Left lung (tissue), 10 donors: ENCODE measurements around the gene RGS12. TPM values are rescaled to one million over a fixed set of nuclear protein-coding genes. Genes with fewer than 3 reads are reported as not detected.

Source experiments
- ATAC-seq: fragments of 200-7000 bp; cut with Tn5 transposase; one replicate; pipeline ENCODE4 v1.9.1; 2020; ENCODE audit warnings: moderate library complexity
- DNase-seq, 4 donors: peaks; one replicate each; pipeline ENCODE4 v3.0.0-alpha.2; 2013 to 2020
- H3K27ac ChIP-seq, 2 donors: fragments of 200-600 bp; sonication (generic) in 1 of 2; one replicate each; pipeline versions ENCODE4 v1.5.0 to v1.8.0; 2020 to 2021
- H3K27me3 ChIP-seq, 2 donors: fragments of 200-600 bp; sonication (generic) in 1 of 2; one replicate each; pipeline versions ENCODE4 v1.5.0 to v1.8.0; 2020 to 2021
- H3K36me3 ChIP-seq, 2 donors: fragments of 200-600 bp; sonication (generic) in 1 of 2; one replicate each; pipeline versions ENCODE4 v1.5.0 to v1.8.0; 2020 to 2021
- H3K4me1 ChIP-seq, 2 donors: fragments of 200-600 bp; one replicate each; pipeline ENCODE4 v1.8.0; 2021
- H3K4me3 ChIP-seq, 2 donors: fragments of 200-600 bp; sonication (generic) in 1 of 2; one replicate each; pipeline versions ENCODE4 v1.5.0 to v1.8.0; 2020 to 2021; ENCODE audit warnings: mild to moderate bottlenecking in 1 of 2
- H3K9me3 ChIP-seq, 2 donors: fragments of 200-600 bp; sonication (generic) in 1 of 2; one replicate each; pipeline versions ENCODE4 v1.5.0 to v1.8.0; 2020 to 2021
- CTCF ChIP-seq, 2 donors: fragments of 200-600 bp; sonication (generic) in 1 of 2; IDR thresholded peaks; one replicate each; pipeline versions ENCODE4 v1.5.0 to v1.8.0; 2021; ENCODE audit warnings: antibody characterized with exemption in 2 of 2
- intact Hi-C, 2 donors: fragments of 100-400 bp; cut with DNase I; formaldehyde crosslinking; loops; one replicate each; pipeline versions ENCODE4 v1.11.2 to v1.14.2; 2022
- polyA plus RNA-seq, 6 donors: library from polyadenylated mRNA; unstranded; fragments of 120-200 nt; gene quantifications; one replicate each; pipeline ENCODE4 v1.2.1, GENCODE V29; 2013; ENCODE audit not compliant: insufficient read length in 6 of 6
- total RNA-seq, 2 donors: library from RNA; stranded (reverse); fragmentation: NEBNext Ultra II Directional; extraction: Animal tissue kit (Norgen Biotek cat#: 25700); gene quantifications; one replicate each; pipeline ENCODE4 v1.2.1, GENCODE V29; 2021
- donor health status: DM: no; HTN: yes; CAD: no.
- donor health status: DM: no; HTN: no; CAD: no.

Gene RGS12
- total and polyA plus RNA-seq, 8 donors, result 28.2 to 80.7 (median 68.2) TPM

DNA sequence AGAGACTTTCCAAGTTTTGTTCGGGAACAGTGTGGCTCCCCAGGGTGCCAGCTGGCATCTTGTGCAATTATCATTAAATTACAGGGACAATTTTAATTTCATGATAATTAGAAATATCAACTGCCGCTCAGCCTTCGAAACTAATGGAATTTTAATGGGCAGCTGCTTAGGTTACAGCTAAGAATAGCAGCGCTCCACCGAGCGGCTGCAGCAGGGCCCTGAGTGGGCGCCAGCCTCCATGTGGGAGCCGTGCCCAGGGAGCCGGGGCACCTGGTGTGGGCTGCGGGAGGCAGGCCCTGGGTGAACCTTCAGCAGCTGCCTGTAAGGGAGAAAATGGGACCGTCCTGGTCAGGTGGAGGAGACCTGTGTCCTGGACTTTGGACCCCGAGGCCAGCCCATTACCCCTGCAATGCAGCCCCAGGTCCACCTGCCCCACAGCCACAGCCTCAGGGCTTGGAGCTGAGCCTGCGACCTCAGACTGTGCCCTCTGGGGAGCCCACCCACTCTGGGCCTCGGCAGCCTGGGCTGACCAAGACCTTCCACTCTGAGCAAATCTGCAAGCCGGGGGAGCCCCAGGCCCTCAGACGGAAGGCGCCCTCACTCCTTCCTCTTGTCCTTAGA is 22.7 kb upstream of the RGS12 start:
- ATAC-seq, result no peak
- no peaks in the 10 kb centered on the region for H3K4me1 ChIP-seq
- no peak for TF ChIP-seq CTCF (IDR thresholded peaks at IDR 0.05)

GRCh38 chr4:3271131-3271530 is 21.7 kb upstream of the RGS12 start:
- Histone ChIP-seq H3K36me3 (no peaks in the 10 kb centered on the region), H3K4me3 (no peak overlapping the region), H3K9me3 (no peaks in the 10 kb centered on the region), H3K4me1 (no peaks in the 10 kb centered on the region), H3K27me3 (no peaks in the 10 kb centered on the region), H3K27ac (no peak overlapping the region)
- intact Hi-C loops, result no loop called here
- ATAC-seq (no peak), DNase-seq (no peak)
- no peak for TF ChIP-seq CTCF (IDR thresholded peaks at IDR 0.05)

More for the DNA sequence above, 22.7 kb upstream of the RGS12 start:
- DNase-seq, result peak in 1 of 4 donors; percentile 65
- Histone ChIP-seq H3K27me3 (no peaks in the 10 kb centered on the region), H3K27ac (no peak overlapping the region), H3K4me3 (no peak overlapping the region), H3K36me3 (no peaks in the 10 kb centered on the region), H3K9me3 (no peaks in the 10 kb centered on the region)
- intact Hi-C loops, result no loop called here

- Histone ChIP-seq H3K27me3 (no peaks in the 10 kb centered on the region), H3K4me1 (no peaks in the 10 kb centered on the region), H3K27ac (no peak overlapping the region), H3K4me3 (no peak overlapping the region), H3K9me3 (peaks cover 0 to 5% of the 10 kb centered on the region in 2 donors), H3K36me3 (no peaks in the 10 kb centered on the region)
- DNase-seq (no peak), ATAC-seq (no peak)
- no peak for TF ChIP-seq CTCF (IDR thresholded peaks at IDR 0.05)
- intact Hi-C loops, result no loop called here
Observed at GRCh38 chr4:3276986-3277385, 15.8 kb upstream of the RGS12 start.

DNA sequence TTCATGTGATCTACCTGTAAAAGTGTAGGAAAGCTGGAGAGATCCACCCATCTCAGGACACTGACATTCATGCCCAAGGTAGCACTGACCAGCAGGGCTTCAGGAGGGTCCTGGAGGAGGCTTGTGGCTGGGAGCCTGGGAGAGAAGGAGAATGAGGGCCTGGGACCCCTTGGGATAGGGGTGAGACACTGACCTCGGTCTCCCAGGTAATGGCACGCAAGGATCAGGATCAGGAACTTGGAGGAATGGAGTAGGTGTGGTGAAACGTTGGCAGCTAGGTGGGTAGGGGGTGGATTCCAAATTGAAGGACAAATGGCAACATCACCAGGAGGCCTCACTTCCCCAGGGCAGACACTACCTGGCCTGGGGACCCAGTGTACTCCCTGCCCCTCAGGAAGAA is 12.4 kb upstream of the RGS12 start:
- TF ChIP-seq CTCF (IDR thresholded peaks at IDR 0.05), result no peak
- Histone ChIP-seq H3K4me1 (peaks cover 0 to 2% of the 10 kb centered on the region in 2 donors), H3K27me3 (peaks cover 0 to 16% of the 10 kb centered on the region in 2 donors), H3K4me3 (no peak overlapping the region), H3K27ac (no peak overlapping the region), H3K36me3 (no peaks in the 10 kb centered on the region), H3K9me3 (peaks cover 0 to 5% of the 10 kb centered on the region in 2 donors)
- ATAC-seq, result no peak
- intact Hi-C loops, result no loop called here
- DNase-seq, result no peak

GRCh38 chr4:3283483-3283882 is 9.3 kb upstream of the RGS12 start:
- H3K27ac ChIP-seq, result no peak overlapping the region
- peaks cover 0 to 15% of the 10 kb centered on the region in 2 donors for H3K4me1 ChIP-seq
- no peak for DNase-seq
- no peak for ATAC-seq
- intact Hi-C loops, result no loop called here
- no peaks in the 10 kb centered on the region for H3K36me3 ChIP-seq
- no peak overlapping the region for H3K4me3 ChIP-seq
- TF ChIP-seq CTCF (IDR thresholded peaks at IDR 0.05), result no peak
- H3K27me3 ChIP-seq, result peaks cover 0 to 34% of the 10 kb centered on the region in 2 donors
- H3K9me3 ChIP-seq, result peaks cover 0 to 5% of the 10 kb centered on the region in 2 donors
